GOT3 (cell line): ENCODE data around the gene UNC93B1.
A peak's percentile ranks its signal among the peaks of the same experiment; 100 is the strongest.

Experiments
- DNase-seq: peaks from one replicate; lab custom pipeline; 2025; ENCODE audit warnings: mixed read lengths; lab: John Stamatoyannopoulos, UW

UNC93B1 gene

DNA sequence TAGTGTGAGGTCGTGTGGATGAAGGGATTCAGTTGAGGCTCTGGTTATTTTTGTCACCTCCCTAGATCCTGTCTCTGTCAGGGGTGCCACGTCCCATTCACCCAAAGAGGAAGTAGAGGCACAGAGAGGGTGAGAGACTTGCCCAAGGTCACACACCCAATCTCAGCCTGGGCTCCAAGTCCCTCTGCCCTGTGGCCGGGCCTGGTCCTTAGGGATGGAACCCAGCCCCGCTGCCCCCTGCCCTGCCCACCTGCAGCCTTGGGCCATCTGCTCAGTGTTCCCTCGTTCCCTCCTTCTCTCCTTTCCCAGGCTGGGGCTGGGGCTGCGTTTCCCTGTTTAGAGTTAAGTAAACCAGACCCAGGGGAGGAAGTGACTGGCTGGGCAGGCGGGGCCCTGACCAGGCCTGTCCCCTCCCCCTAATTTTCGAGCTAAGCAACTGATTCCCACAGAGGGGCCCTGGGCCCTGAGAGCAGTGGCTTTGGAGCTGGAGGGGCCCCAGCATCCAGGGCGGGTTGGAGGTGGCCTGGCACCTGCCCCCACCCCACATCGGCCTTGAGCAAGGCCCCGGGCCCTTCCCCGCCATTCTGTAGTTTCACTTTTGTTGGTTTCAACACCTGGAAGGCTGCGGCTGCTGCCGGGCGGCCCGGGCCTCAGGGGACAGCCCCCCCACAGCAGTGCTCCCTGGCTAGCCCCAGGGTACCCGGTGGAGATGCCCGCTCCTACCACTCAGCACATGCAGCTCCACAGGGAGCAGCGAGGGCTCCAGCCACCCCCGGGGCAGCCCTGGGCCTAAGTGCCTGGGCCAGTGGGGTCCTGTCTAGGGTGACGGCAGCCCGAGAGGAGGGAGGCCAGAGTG, 36.4 kb upstream of the UNC93B1 start:
- no peak for DNase-seq

DNA sequence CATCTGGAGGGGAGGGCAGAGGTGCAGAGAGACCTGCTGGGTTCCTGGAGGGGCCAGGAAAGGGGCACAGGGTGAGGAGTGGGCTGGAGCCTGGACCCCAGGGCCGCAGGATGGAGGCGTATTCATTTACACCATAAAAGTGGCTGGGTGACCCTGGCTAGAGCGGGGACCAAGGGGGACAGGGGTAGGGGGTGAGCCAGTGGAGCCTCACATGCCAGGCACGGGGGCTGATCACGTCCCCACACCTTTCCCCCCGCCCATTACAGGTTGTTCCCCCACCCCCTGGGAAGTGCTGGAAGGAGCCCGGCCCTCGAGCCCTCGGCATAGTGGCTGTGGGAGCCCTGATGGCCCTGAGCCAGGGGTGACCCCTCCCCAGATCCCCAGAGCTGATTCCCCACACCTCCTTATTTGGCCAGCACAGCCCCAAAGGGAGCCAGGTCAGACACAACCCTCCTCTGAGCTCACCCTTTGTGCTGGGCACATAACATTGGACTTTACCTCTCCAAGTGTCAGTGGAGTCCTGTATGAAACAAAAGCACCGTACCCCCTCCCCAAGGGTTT, 35.7 kb upstream of the UNC93B1 start:
- no peak for DNase-seq

DNA sequence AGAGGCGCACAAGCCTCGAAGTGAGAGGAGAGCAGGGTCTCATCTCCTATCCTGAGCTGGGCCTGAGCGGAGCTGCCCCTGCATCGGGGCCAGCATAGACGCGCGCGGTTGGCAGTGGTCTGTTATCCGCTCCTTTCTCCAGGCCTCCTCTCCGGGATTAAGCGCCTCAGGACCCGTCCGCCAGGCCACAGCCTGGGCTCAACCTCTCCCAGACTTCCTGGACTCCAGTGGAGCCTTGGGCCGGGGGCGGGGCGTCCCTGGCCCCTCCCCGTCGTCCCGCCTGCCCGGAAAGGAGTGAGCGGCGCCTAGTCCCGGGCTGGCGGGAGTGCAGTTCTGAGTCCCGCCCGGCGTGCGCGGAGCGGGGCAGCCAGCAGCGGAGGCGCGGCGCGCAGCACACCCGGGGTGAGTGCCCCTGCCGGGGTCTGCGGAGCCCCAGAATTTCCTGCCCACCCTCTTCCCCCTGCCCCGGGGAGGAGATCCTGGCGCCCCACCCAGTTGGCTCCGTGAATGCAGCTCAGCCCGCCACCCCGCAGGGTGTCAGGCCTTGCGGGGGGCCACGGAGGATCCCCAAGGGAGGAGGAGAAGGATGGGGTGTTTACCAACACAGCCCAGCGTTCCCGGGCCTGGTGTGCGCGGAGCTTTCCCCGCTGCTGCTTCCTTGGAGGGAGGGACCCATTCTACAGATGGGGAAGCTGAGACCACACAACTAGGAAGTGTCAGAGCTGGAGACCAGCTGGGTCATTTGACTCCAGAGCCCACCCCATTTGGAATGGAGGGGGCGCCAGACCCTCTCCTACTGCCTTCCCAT, 35.0 kb upstream of the UNC93B1 start, which contains the start of gene TCIRG1:
TCIRG1 (plus strand) TSS at position 308 of the 808 bp plus-strand sequence. CDS start 2,247 bp downstream, outside the sequence.
- peak; percentile 35 for DNase-seq

GRCh38 chr11:68038226-68038717, 34.4 kb upstream of the UNC93B1 start:
- no peak for DNase-seq

- no peak for DNase-seq
These were observed 33.7 kb upstream of the UNC93B1 start for GRCh38 chr11:68037411-68038225.

DNA sequence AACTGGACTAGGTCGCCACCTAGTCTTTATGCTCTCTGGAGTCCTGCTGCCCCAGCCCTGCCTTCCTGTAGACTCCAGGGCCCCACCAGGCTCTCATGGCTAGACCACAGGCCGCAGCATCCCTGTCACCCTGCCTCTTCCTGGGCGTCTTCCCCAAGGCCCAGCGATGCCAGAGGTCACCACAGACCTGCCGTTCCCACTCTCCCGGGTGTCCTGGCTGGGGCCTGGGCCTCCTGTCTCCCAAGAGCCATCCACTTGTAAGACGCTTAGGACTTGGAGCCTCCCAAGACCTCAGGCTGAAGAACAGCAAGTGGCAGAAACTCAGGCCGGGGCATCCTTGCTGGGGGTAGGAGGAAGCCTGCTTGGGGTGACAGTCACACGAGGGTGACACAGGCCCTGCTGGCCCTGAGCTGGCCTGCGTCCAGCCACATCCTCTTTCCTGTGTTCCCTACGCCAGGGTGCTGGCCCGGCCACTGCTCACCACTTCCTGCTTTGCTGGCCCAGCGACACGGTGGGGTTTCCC, 32.9 kb upstream of the UNC93B1 start:
- no peak for DNase-seq

- DNase-seq: no peak
These were observed 32.3 kb upstream of the UNC93B1 start for GRCh38 chr11:68036141-68036716.

DNA sequence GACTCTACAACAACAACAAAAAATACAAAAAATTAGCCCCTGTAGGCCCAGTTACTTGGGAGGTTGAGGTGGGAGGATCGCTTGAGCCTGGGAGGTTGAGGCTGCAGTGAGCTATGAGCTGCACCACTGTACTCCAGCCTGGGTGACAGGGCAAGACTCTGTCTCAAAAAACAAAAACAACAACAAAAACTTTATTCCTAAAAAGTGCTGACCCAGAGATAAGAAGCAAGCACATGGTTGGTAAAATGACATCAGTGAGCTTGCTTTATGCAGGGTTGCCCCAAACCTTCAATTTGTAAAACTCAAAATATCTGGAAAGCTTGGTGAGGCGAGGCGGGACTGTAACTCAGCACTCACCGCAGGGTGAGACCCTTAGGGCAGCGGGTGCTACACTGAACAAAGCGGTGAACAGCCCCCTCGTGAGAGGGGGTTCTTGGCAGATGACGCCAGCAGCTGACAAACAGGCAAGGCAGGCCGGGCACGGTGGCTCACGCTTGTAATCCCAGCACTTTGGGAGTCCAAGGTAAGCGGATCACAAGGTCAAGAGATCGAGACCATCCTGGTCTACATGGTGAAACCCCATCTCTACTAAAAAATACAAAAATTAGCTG, 31.5 kb upstream of the UNC93B1 start:
- DNase-seq: no peak

DNA sequence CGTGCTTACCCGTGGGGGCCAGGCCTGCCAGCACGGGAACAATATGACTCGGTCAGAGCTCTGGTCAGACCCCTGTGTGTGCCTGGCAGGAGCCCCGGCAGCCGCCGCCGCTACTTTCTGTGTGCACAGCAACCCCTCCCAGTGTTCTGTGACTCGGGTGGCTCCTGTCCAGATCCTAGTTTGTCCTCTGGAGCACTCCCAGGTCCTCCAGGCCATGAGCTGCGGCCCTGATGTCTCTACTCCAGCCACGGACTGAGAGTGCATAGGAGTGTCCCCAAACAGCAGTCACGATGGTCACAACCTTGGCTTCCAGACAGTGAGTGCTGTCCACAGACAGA, 29.8 kb upstream of the UNC93B1 start:
- no peak for DNase-seq

- no peak for DNase-seq
These were observed 29.3 kb upstream of the UNC93B1 start for GRCh38 chr11:68032997-68033707.

DNA sequence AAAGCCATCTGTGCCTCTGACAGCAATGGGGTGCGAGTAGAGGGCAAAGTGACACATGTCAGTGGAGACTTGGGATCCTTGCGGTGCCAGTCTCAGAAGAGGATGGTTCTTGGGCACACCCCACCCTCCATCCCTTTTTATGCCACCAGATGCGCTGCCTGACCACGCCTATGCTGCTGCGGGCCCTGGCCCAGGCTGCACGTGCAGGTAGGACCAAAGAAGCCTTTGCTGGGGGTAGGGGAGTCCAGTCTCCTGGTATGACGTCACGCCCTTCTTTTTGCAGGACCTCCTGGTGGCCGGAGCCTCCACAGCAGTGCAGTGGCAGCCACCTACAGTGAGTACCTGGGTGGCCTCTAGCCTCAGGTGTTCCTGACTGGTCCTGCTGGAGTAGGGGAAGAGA, 28.1 kb upstream of the UNC93B1 start:
- no peak for DNase-seq

DNA sequence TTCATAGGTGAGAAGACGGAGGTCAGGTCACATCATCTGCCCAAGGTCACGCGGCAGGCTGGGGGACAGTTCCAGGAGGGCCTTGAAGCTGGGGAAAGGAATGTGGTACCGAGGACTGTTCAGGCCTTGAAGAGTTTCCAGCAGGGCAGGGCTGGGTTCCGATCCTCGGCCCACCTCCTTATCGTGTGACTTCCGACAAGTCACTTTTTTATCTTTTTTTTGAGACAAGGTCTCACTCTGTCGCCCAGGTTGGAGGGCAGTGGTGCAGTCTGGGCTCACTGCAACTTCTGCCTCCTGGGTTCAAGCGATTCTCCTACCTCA, 27.2 kb upstream of the UNC93B1 start:
- no peak for DNase-seq

- DNase-seq: peak; percentile 81
These were observed 26.6 kb upstream of the UNC93B1 start, which contains the start of gene NDUFS8 for GRCh38 chr11:68030318-68031143. Gene NDUFS8 (plus strand): TSS chr11:68030681. CDS start chr11:68032152, 1,471 bp downstream.

DNA sequence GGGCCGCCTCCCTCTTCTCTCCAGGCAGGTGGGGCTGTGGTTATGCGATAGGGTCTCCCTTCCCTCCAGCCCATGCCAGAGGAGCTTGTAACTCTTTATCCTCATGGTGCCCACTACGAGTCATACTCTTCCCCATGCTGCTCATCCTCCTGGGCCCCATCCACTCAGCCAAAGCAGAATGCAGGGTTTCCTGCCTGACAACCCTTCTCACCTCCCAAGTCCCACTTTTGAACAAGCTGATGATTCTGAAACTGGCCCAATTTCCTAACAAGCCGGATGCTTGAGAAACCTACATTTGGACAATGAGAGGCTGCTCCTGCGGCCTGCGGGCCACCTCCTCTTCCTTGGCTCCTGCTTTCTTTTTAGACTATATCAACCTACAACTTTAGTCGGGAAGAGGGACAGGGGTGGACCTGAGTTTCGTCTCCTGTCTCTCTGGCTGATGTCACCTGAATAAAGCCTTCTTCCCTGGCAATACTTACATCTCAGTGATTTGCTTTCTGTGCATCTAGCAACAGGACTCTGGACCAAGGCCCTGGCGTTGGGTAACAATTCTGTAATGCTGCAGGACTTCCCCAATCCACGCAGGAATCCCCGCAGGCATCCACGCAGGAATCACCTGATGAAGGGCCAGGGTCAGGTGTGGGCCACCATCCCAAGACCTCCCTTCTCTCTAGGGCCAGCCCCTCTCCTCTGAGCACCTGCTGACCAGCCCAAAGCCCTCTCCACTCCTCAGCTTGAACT, 25.1 kb upstream of the UNC93B1 start:
- no peak for DNase-seq

DNA sequence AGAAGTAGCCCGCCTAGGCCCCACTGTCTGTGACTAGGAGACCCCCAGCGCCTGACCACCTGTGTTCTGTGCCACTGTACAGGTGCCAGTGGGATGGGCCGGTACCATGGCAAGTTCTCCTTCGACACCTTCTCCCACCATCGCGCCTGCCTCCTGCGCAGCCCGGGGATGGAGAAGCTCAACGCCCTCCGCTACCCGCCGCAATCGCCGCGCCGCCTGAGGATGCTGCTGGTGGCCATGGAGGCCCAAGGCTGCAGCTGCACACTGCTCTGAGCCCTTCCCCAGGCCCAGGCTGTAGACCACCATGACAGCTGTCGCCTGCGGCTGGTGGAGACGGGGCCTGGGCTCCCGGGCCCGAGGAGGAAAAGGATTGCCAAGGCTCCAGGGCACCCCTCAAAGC, 23.8 kb upstream of the UNC93B1 start:
- DNase-seq: no peak

DNA sequence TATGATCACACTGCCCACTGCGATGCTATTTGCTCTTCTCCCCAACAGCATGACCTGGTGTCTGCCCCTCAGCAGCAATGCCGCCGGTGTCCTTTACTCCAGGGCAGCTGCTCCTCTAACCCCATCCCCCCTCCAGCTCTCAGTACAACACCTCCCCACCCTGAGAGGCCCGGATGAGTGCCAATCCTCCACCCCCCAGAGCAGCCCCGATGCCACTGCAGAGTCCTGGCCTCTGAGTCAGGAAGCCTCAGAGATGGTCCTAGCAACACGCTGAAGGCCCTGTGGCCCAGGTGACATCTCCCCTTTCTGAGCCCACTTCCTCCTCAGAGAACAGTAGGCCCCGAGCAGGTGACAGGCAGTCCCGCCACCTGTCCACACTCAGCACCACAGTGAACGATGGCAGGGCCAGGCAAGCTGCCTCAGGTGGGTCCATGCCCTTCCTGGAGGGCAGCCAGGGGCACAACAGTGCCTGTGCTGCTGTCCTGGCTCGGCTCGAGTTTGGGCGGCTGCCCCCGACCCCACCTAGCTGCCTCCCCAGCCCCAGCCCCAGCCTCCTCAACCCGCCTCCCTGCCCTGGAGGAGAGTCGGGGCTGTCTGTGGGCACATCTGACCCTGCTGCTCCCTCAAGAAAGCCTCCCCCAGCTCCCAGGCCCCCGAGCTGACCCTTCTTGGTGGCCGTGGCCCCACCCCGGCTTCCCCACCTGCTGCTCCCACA, 22.7 kb upstream of the UNC93B1 start:
- DNase-seq: no peak

DNA sequence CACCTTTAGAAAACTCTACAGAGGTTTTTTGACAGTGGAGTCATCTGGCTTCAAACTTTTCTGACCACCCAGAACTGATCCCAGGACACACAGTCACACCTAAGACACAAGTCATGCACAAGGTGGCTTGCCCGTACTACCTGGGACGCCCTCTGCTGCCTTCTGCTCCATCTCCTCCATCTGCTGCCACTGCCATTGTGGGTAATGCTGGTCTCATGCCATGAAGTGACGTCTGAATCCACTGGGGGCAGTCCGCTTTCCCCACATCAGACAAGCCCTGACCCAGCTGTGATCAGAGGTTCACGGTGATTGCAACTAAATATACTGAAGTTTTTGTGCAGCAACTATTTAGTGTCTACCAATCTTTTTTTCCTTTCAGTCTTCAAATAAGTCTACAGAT, 21.1 kb upstream of the UNC93B1 start:
- no peak for DNase-seq

GRCh38 chr11:68024508-68024907, 20.6 kb upstream of the UNC93B1 start:
- no peak for DNase-seq
